ENCODE data around the gene RALGPS2.

Gene RALGPS2

GRCh38 chr1:178867670-178868069 is 142.6 kb downstream of the RALGPS2 start:
- no peak for DNase-seq (ENCODE audit: low read depth)

DNA sequence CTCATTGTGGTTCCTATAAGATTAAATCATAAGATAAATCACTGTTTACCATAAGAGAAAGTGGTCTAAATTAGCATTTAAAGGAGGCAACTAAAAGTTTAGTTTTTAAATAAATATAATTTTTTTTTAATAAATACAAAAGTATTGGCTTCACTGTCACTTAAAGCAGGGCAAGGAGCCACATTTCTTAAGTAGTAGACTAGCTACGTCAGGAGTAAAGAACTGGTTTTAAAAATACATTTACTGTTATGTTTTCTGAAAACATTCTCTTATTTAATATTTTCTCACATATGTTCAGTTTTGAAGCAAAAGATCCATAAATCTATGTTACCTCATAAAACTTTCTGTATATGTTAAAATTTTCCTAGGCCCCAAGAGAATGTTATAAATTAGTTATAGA is 143.7 kb downstream of the RALGPS2 start:
- no peak for DNase-seq (ENCODE audit: low read depth)

GRCh38 chr1:178869119-178869697 is 144.2 kb downstream of the RALGPS2 start:
- no peak for DNase-seq (ENCODE audit: low read depth)

GRCh38 chr1:178870221-178870620 is 145.2 kb downstream of the RALGPS2 start:
- no peak for DNase-seq (ENCODE audit: low read depth)

- DNase-seq (ENCODE audit: low read depth): no peak
These were observed 145.9 kb downstream of the RALGPS2 start, which contains the start of gene ANGPTL1 for GRCh38 chr1:178870944-178871343. Gene ANGPTL1, minus strand, starts transcription at chr1:178871077. Its CDS starts 5,301 bp downstream, at chr1:178865776.

DNA sequence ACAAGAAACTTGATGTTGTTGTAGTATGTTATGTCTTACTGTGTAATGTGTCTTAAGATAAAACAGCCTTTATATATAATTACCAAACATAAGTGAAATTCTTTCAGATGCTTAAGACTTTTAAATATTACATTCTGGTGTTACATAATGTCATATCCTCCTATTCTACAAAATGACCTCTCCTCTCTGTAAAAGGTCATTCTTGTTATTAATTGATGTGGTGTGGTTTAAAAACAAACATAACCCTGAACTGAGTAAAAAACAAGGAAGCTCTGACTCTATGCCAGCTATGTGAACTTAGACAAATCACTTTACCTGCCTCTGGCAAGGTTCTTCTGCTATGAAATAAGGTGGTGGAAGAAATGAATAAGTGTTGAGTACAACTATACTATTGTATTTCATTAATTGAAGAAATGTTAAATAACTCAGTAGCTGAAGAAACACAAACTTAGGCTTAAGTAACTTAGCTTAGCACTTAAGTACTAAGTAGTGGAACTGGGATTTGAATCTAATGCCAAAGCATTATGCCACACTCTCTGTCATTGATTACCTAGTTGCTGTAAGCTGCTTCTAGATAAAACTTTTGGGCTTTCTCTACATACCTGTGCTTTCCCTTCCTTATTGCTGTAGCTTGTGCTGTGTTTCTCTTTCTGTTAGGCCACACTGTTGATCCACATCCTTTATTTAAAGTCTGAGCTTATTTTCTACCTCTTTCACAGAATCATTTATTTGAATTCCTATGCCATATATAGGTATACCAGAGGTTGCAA is 146.7 kb downstream of the RALGPS2 start:
- DNase-seq (ENCODE audit: low read depth): no peak

- DNase-seq (ENCODE audit: low read depth): no peak
These were observed 149.9 kb downstream of the RALGPS2 start for GRCh38 chr1:178874966-178875365.

GRCh38 chr1:178875936-178876335 is 150.9 kb downstream of the RALGPS2 start:
- DNase-seq (ENCODE audit: low read depth): no peak

DNA sequence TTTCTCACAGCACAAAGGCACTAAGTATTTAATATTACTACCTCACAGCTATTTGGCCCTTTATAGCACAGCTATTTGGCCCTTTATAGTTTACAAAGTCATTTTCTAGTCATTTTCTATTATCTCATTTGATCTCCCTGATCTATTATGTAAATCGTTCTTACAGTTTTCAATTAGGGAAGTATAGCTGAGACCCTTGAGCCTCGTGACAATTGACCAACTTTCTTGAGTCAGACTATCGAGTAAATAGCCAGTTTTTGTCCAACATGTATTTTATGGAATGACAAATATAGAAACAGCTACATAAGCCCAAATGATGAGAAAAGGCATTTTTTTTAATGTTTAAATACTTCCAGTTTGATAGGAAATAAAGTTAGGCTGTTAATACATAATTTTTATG is 152.9 kb downstream of the RALGPS2 start:
- DNase-seq (ENCODE audit: low read depth): no peak

DNA sequence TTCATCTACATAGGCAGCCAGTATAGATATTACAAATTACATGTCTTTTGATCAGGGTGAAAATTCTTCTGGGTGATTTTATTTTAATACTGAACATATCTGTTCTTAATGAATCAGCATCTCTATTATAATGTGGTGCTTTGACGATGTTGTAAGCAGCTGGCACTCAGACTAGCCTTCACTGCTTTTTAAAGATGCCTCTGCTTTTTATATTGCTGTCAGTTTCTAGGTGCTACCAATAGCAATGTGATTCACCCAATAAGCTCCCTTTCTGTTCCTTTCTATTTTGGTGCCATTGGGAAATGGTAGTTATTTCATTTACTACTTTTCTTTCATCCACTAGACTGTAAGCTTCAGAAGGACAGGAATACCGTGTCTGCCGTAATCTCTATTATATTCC is 156.9 kb downstream of the RALGPS2 start:
- DNase-seq (ENCODE audit: low read depth): no peak

DNA sequence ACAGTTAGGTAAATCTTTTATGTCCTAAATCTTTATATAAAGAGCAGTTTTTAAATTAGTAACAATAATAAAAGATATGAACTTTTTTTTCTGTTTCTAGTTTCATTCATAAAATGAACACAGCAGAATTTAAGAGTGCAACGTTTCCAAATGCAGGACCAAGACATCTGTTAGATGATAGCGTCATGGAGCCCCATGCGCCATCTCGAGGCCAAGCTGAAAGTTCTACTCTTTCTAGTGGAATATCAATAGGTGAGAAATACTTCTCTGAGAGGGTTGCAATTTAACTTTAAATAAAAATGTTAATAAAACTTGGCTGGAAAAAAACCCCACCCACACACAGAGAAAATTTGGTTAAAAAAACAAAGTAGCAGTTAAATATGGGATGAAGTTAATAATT is 160.8 kb downstream of the RALGPS2 start:
- no peak for DNase-seq (ENCODE audit: low read depth)

GRCh38 chr1:178886551-178886950 is 161.5 kb downstream of the RALGPS2 start:
- DNase-seq (ENCODE audit: low read depth): no peak

DNA sequence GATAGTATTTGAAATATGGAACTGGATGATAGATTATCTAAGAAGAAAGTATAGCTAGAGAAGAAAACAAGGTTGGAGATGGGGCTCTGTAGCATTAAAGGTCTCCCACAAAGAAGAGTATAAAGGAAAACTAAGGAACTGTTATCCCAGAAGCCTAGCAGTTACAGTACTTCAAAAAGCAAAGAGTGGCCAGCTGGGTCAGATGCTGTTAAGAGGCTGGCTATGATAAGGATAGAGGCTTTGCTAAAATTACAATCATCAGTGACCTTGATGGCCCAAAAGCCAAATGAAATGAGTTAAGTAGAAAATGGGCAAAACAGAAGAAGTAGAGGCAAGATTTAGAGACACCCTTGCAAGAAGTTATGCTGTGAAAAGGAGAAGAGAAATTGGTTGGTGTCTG is 170.9 kb downstream of the RALGPS2 start:
- DNase-seq (ENCODE audit: low read depth): no peak

GRCh38 chr1:178898401-178898800 is 173.4 kb downstream of the RALGPS2 start:
- DNase-seq (ENCODE audit: low read depth): no peak

DNA sequence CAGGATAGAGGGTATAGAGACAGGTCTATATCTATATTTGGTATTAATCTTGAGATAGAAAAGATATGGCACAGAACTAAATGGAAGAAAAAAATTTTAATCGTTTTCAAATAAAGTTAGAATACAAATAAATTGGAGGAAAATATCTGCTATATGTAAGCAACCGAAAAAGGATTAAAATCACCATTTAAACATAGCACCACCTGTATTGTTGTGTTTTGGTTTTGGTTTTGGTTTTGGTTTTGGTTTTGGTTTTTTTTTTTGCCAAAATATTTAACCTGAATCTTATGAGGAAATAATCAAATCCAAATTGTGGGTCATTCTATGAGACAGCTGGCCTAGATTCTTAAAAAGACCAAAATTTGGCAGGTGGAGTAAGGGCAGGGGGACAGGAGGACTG is 174.4 kb downstream of the RALGPS2 start:
- no peak for DNase-seq (ENCODE audit: low read depth)

DNA sequence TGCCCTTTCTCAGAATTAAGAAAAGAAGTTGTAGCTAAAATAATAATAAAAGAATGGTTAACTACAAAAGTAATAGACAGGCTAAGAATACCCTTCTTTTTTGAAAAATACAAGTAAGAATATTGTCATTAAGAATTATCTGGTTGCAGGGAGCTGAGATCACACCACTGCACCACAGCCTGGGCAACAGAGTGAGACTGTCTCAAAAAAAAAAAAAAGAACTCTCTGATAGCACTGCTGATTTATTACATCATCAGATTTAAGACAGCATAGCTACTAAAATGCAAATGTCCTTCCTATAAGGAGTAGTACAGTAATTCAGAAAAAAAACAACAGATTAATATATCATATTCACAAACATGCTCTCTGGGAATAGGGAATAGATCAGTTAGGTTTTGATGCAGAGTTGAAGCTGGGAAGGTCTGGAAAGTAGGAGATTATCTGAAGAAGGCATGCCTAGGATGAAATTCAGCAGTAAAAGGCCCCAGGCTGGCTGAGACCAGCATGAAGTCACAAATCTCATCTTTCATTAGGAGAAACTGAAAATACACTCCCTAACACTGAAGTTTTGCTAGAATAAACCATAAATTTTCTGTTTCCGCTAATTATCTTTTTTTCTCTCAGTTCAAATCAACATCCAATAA is 176.6 kb downstream of the RALGPS2 start:
- no peak for DNase-seq (ENCODE audit: low read depth)

DNA sequence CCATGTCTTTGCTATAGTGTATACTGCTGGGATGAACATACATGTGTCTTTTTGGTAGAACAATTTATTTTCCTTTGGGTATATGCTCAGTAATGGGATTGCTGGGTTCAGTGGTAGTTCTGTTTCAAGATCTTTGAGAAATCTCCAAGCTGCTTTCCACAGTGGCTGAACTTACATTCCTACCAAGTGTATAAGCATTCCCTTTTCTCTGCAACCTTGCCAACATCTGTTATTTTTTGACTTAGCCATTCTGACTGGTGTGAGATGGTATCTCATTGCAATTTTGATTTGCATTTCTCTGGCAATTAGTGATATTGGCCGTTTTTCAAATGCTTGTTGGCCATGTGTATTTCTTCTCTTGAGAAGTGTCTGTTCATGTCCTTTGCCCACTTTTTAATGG is 183.3 kb downstream of the RALGPS2 start:
- DNase-seq (ENCODE audit: low read depth): no peak

DNA sequence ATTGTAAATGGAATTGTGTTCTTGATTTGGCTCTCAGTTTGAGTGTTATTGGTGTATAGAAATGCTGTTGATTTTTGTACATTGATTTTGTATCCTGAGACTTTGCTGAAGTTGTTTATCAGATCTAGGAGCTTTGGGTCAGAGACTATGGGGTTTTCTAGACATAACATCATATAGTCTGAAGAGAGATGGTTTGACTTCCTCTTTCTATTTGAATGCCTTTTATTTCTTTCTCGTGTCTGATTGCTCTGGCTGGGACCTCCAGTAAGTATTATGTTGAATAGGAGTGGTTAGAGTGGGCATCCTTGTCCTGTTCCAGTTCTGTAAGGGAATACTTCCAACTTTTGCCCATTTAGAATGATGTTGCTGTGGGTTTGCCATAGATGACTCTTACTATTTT is 185.0 kb downstream of the RALGPS2 start:
- no peak for DNase-seq (ENCODE audit: low read depth)

DNA sequence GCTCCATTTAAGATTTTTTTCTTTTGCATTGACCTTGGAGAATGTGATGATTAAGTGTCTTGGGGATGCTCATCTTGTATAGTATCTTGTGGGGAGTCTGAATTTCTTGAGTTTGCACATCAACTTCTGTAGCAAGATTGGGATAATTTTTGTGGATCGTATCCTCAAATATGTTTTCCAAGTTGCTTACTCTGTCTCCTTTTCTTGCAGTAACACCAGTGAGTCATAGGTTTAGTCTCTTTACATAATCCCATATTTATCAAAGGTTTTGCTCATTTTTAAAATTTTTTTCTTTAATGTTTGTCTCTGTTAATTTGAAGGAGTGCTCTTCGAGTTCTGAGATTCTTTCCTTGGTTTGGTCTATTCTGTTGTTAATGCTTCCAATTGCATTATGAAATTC is 187.6 kb downstream of the RALGPS2 start:
- DNase-seq (ENCODE audit: low read depth): no peak

DNA sequence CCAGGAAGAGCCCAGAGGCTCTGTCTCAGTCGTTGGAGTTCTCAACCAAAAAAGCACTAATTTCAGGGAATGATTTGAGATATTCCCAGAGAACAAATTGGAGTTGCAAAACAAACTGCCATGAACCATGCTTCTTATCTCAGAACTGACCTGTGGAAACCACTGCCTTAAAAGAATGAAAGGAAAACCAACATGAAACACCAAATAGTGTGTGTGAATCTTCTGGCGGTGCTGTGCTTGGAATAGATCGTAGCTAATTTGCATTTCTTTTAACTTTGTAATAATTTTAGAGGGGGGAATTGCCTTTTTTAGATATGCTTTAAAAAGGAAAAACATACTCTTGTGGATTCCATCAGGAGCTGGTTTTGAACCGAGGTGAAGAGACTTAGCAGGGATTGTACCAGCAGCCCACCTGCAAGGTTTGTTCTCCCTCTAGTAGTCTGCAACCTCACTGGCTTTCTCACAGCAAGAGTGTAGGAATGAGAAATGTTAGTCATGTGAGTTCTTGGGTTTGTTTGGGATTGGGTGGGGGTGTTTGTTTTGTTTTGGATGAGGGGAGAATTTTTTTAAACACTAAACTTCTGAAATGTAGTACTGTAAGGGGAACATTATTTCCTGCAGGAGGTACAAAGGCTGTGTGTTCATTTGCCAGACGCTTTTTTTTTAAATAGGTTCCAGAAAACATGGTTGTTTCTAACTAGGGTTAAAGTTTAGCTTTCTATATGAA is 191.6 kb downstream of the RALGPS2 start:
- no peak for DNase-seq (ENCODE audit: low read depth)

GRCh38 chr1:178918308-178918707 is 193.3 kb downstream of the RALGPS2 start:
- DNase-seq (ENCODE audit: low read depth): no peak

DNA sequence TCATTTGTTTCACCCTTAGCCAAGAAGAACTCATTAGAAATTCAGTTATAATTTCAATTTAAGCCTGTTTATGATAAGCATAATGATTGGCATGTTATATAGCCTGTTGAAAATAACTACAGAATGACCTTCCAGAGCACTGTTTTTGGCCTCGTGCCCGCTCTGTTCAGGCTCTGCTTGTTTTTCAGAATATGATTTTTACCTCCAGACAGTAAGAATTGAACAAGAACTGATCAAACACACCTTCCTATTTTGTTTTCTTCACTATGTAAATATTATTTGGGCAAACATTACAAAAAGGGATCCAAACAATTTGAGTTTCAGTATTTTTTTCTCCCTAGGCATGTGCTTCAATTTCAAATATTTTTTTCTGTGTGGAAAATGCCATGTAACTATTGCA is 193.9 kb downstream of the RALGPS2 start:
- DNase-seq (ENCODE audit: low read depth): no peak

DNA sequence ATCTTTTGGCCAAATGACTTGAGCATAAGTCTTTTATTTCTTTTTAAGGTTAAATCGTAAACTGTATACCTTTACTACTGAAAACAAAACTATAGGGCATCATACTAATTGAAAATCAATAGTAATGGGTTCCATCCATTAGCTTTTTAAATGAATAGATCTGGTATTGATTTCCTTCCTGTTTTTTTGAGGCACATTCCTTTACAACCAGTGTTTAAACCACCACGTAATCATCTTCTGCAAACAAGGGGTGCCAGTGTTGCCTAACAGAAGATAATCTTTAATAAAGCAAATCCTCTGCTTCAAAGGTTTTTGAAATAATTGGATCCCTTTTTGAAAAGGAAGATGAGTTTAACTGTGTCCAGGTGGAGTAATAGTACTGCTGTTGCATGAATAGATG is 194.5 kb downstream of the RALGPS2 start:
- DNase-seq (ENCODE audit: low read depth): no peak

Data from activated T-cell treated with anti-CD3 and anti-CD28 coated beads for 48 hours (primary cell).